DOHH2 (cell line): ENCODE measurements around the gene SPN.
"Not testable (repeated sequence)": the region's sequence is repeated elsewhere in the genome, so short reads cannot be mapped to it uniquely, and the experiment has no call there.

Experiments
- CTCF ChIP-seq: fragments of 200-600 bp; sonication (generic); IDR thresholded peaks from one replicate; pipeline ENCODE4 v1.5.1; 2014; ENCODE audit warnings: antibody characterized with exemption, mild to moderate bottlenecking, low read depth, low read length; ENCODE audit not compliant: poor library complexity, severe bottlenecking
- EZH2phosphoT487 ChIP-seq: fragments of 200-600 bp; sonication (generic); IDR thresholded peaks from 2 replicates; pipeline ENCODE4 v1.6.1; 2017; ENCODE audit warnings: borderline replicate concordance, mild to moderate bottlenecking, antibody characterized with exemption, low read length, moderate library complexity, mixed read lengths

GRCh38 chr16:29627661-29628075 is 35.4 kb upstream of the SPN start:
- not testable (repeated sequence) for TF ChIP-seq CTCF, EZH2phosphoT487
